NCI-H2081 treated with DMSO at 0.1 percent for 48 hours (cell line): ENCODE data around the gene ZCCHC7.
"Not testable (repeated sequence)": the region's sequence is repeated elsewhere in the genome, so short reads cannot be mapped to it uniquely, and the experiment has no call there.

Experiments
- DNase-seq: peaks from one replicate; lab custom pipeline; 2025; lab: John Stamatoyannopoulos, UW

Gene ZCCHC7

DNA sequence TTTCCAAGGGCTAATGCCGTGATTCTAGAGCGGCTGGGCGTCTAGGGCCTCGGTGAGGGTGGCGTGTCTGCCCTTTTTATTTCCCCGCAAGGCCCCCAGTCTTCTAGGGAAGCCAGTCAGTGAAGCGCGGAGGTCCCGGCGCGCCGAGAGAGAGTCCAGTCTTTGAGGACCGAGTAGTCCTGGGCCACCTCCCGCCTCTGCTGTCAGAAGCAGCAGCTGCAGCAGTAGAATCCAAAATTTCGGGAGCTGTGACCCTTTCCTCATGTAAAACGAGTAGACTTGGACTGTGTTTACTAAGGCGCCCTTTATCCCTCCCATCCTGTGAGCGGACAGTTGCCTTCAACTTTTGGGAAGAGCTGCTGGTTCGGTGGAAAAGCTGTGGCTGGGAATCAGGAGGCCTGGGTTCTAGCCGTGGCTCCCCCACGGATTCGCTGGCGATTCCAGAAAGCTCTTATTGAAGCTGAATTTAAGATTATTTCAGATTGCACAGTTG, 515 bp downstream of the ZCCHC7 start:
- not testable (repeated sequence) for DNase-seq

DNA sequence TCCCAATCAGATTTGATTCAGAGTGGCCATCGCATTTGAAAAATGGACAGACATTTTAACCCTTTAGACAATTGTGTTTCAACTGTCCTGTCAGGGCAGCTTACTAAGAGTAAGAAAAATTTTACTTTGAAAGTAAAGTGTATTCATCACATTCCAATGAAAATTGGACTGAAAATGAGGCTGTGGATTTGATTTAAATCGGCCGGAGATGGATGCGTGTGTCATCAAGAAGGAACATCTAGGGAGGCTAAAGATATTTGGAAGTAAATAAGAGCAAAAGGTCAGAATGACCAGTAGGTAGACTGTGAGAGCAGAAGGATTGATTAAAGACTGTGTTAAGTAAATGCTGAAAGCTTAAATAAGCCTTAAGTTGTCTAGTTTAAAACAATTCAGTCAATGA, 1.5 kb downstream of the ZCCHC7 start:
- DNase-seq, result no peak

DNA sequence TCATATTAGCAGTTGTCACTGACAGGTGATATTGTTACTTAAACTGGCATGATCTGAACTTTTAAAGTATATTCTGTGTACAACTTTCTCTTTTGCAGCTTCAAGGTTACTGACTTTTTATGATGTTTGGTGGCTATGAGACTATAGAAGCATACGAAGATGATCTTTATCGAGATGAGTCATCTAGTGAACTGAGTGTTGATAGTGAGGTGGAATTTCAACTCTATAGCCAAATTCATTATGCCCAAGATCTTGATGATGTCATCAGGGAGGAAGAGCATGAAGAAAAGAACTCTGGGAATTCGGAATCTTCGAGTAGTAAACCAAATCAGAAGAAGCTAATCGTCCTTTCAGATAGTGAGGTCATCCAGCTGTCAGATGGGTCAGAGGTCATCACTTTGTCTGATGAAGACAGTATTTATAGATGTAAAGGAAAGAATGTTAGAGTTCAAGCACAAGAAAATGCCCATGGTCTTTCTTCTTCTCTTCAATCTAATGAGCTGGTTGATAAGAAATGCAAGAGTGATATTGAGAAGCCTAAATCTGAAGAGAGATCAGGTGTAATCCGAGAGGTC, 5.9 kb downstream of the ZCCHC7 start:
- no peak for DNase-seq

DNA sequence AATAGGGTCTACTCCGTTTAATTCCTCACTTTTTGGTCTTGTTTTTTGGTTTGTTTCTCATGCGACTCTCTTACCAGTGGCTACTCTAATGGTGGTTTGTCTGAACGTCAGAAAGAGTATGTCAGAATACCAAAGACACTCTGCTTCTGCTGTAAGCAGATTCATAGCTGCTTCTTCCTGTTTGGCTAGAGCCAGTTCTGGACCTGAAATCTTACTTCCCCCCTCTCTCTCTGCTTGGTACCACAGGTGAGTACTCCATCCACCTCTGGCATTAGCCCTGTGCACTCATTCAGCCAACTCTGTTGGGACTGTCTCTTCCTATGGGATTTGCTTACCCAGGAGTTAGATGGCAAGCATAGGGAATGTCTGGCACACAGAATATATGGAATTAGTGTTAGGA, 6.6 kb downstream of the ZCCHC7 start:
- no peak for DNase-seq

DNA sequence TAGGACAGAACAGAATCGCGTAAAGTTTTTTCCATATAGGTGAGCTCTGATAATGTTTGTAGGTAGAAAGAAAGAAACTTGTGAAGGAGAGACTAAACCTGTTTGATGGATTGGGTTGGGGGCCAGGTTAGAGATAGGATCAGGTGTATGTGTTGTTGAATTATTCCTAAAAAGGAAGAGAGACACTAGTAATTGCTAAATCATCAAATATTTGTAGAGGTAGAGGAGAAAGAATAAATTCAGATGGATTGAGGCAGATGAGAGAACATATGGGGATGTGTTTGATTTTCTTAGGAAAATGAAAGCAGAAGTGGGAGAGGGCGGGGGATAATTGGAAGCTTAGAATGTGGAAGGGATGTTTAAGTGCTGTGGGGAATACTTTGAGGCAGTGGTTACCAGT, 7.7 kb downstream of the ZCCHC7 start:
- no peak for DNase-seq

DNA sequence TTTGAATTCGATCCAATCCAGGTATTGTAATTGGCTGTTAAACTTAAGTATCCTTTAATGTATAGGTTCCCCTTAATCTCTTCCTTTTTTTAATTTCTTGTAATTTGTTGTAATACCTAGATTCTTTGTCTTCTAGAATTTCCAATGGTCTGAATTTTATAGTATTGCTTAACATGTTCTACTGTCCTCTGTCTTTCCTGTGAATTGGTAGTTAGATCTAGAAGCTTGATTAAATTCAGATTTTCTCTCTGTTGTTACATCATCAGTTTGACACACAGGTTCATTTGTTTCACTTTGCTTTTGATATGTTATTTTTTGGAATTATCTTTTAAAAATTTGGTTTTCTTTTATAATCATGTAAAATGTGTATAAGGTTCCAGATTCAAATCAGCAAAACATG, 13.8 kb downstream of the ZCCHC7 start:
- no peak for DNase-seq

DNA sequence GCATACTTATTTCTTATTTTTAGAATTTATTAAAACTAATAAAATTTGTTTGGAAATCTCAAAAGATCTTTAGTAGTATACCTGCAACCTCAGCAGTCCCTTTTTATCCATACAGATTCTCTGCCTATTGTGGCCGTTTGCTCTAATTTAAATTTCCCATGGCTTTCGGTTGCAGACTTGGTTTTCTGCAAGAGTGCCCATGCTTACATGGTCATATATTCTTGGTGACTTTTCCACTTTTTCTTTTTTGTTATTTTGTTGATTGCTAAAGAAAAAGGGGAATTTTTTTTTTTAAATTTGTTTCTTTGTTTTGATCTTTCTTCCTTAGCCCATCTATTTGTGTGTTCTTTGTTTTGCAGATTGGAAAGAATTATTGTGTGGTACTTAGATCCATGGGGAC, 20.6 kb downstream of the ZCCHC7 start:
- no peak for DNase-seq

DNA sequence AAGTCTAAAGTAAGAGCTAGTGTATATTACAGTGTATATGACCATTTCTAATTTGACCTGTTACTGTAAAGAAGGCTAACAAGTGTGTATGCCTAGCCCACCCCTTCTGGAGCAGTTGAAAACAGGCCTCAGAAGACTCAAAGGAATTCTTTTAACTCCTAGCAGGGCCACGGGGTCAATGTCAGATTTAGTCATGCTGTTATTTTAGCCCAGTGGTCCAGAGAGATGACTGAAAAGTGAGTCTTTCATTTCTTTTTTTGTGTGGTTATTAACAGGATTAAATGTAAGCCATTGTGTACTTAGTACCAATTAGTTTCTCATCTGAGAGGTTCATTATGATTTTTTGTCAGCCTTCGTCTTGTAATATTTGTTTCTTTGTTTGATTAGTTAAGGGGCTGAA, 24.4 kb downstream of the ZCCHC7 start:
- DNase-seq, result no peak

DNA sequence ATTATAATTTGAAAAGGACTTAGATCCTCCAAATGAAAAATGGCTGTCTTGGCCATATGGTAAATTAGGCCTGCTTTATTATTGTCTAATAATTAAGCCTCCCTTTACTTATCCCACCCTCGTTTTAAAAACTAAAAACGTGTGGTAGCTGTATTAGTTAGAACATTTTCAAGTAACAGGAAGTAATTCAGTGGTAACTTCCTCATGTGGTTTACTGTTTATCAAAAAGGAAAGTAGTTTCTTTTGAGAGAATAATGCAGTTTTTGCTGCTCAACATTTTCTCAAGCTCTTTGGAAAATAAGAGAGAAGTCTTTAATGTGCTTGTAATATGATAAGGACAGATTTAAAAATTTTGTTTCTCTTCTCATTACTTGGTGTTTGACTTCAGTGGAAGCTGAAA, 26.0 kb downstream of the ZCCHC7 start:
- no peak for DNase-seq

DNA sequence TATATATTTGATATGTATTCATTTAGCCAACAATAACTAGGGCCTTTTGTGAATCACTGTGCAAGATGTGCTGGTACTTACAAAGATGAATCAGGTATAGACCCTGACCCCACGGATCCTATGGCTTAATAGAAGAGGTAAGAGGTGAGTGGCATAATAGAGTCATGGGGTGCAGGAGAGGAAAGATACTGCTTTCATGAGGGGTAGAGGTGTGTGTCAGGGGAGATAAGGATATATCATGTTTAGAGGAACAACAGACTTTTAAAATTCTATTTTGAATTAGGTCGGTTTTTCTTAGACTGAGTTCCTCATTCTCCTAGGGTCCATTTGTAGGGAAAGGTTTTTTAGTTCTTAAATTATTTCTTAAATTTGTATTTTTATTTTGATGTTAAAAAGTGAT, 27.8 kb downstream of the ZCCHC7 start:
- no peak for DNase-seq

DNA sequence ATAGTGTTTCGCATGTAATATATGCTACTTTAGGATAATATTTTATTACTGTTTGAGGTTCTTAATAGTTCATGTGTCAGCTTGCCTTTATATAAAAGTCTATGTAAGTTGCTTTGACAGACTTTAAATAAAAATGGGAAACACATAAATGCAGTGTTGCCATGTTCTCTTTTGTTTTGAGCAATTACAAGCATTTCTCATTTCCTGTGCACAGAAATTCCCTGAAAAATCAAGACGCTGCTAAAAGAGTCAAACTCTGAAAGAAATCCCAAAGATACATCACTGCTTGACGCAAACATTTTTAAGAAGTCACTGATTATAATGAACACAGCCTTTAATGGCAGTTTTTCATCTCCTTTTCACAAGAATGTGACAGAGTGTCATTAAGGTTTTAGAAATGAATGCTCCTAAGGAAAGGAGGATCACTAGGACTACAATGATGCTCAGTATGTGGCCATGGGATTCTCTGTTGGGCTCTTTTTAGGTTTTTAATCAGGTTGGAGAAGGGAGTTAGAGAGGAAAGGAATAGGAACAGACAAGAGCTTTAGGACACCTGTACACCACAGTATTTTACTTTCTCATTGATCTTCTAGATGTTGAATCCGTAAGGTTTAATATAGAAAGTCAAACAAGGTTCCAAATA, 29.4 kb downstream of the ZCCHC7 start:
- no peak for DNase-seq

DNA sequence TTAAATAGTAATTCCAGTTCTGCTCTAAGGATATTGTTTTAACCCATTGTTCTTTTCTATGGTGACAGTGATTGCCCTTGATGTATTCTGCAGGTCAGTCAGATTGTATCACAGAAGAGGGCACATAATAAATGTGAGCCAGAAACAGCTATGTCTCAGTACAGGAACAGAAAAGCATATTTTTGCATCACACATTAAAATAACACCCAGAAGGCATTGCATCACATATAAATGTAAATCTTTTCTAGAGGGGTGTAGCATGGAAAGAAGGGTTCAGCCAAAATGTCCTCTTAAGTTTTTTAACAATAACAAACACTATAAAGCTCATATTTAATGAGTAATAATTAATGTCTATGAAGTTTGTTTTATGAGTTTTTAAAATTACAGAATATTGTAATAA, 30.0 kb downstream of the ZCCHC7 start:
- no peak for DNase-seq

DNA sequence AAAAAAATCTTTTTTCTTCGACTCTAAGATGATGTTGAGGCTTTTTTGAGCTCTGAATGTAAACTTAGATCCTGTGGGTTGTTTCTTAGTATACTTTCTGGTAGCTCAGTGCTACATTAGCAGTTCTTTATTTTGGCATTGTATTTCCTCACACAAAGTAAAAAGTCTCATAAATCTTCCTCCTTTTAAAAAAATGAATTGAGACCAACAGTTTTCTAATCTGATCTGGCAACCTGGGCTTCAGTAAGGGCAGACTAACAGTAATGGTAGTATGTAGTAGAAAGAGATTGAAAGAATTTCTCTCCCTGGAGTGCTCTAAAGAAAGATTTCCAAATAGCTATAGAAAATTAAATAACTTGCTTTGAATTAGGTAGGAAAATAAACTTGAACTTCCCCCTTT, 31.4 kb downstream of the ZCCHC7 start:
- DNase-seq, result no peak

DNA sequence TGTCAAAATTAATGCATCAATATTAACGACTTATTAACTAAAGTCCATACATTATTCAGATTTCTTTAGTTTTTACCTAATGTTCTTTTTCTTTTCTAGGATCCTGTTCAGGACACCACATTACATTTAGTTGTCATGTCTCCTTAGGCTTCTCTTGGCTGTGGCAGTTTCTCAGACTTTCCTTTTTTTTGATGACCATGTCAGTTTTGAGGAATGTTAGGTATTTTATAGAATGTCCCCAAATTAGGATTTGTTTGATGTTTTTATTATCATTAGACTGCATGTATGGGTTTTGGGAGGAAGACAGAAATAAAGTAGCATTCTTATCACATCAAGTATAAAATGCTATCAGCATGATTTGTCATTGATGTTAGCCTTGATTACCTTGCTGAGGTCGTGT, 32.0 kb downstream of the ZCCHC7 start:
- no peak for DNase-seq

DNA sequence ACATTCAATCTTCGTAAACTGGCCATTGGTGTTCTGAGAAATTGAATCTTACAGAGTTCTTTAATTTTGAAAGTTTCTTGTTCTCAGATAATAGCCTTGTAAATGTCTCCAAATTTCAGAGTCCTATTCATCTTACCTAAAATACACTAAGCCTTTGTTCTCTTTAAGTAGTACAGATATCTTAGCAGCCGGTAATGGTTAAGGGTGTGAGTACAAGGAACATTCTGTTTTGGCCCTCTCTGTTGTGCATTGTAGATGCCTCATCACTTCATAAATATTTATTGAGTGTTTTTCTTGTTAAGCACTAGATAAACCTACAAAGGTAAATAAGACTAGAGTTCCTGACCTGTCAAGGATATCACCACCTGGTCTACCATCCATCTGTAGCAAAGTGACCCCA, 35.2 kb downstream of the ZCCHC7 start:
- DNase-seq, result no peak

DNA sequence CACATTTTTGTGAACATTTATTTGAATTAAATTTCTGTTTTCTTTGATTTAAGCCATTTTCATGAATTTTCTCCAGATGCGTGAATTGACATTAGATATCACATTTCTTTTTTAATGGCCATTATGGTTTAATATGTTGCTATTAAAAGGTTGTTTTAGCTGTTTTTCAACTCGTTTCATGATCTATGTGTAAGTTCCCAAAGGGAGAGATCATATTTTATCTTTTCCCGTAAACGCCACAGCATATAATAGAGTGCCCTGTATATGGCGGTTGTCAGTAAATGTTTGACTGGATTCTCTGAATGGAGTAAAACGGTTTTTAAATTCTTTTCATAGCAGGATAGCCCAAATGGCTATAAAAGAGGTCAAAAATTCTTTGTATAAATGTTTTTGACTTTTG, 35.8 kb downstream of the ZCCHC7 start:
- no peak for DNase-seq

DNA sequence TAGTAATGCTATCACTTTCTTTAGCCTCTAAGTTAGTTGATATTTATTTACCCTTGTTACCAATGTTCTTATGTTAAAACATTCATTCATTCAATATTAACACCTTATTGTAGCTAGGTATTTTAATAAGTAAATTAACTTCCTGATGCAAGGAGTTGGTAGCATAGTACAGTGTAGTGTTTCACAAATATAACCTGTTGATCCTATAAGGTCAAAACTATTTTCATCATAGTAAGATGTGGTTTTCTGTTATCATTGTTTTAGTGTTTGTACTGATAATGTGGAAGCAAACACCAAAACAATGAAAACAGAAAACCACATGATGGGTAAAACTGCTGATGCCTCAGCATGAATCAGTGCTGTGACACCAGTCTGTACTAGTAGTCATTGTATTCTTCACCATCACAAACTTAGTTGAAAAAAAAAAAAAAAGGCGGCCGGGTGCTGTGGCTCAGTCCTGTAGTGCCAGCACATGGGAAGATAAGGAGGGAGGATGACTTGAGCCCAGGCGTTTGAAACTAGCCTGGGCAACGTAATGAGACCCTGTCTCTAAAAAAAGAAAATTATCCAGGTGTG, 36.5 kb downstream of the ZCCHC7 start:
- no peak for DNase-seq

DNA sequence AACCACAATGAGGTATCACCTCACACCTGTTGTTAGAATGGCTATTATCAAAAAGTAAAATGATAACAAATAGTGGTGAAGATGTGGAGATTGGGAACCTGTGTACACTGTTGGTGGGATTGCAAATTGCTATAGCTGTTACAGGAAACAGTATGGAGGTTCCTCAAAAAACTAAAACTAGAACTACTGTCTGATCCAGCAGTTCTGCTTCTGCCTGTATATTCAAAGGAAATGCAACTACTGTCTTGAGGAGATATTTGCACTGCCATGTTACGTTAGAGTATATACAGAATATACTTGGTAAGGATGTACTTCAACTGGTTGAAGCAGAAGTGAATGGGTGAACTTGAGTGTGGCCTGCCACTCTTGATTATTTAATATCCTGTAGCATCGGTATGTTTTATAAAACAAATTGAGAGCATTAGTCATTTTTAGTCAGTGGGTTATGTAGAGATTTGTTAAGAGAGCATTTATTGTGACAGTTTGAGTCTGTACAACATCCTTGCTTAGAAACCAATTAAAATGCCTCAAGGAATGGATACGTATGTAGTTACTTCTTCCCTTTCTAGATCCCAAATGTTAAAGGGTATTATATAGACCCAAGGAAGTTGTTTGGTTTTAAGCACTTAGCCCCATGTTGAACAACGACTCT, 37.5 kb downstream of the ZCCHC7 start:
- no peak for DNase-seq

DNA sequence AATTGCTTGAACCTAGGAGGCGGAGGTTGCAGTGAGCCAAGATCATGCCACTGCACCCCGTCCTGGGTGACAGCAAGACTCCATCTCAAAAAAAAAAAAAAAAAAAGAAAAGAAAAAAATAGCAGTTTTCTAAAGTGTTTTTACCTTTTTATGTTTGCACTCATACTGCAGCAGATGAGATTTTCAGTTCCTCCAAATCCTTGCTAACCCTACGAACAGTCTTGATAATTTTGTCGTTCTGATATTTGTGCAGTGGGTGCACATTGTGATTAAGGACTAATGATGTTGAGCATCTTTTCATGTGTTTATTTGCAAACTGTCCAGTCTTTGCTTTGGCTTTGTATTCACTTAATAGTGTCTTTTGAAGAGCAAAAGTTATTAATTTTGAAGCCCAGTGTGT, 42.9 kb downstream of the ZCCHC7 start:
- no peak for DNase-seq

DNA sequence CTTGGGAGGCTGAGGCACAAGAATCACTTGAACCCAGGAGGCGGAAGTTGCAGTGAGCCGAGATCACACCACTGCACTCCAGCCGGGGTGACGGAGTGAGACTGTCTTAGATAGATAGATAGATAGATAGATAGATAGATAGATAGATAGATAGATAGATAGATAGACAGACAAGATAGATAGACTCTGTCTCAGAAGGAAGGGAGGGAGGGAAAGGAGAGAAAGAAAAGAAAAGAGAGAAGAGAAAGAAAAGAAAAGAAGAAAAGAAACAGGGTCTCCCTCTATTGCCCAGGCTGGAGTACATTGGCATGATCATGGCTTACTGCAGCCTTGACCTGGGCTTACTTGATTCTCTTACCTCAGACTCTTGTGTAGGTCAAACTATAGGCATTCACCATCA, 44.0 kb downstream of the ZCCHC7 start:
- DNase-seq, result not testable (repeated sequence)

DNA sequence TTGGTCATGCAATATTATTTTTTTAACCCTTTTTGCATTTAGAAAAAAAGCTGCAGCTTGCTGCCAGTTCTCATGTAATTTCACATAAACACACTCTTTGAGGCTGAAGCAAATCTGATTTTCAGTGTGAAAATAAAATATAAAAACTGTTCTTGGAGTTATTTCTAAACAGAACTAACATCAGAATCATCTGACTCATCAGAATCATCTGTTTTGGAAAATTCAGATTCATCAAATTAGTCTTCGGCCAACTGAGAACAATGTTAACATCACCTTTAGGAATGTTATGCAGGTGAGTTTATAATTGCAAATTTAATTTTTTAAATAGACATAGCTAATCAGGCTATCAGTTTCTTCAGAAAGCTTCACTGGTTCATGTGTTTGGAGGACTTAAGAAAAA, 45.3 kb downstream of the ZCCHC7 start:
- DNase-seq, result no peak

DNA sequence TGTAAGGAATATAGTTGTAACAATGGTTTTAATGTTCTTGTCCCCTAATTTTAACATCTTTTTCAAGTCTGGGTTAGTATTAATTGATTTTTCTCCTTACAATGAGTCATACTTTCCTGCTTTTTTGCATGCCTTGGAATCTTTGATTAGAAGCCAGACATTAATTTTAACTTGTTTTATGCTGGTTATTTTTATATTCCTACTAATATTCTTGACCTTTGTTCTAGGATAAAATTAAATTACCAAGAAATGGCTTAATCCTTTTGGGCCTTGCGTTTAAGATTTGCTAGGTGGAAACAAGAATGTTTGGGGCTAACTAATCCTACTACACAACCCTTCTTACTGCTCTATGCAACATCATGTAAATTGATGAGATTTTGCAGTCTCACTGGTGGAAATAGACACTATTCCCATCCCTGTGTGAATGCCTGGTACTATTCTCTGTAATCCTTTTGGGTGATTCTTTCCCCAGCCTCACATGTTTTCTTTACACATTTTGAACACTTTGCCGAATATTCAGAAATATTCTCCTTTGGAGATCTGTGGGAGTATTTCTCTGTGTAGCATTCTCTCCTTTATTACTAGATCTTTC, 47.2 kb downstream of the ZCCHC7 start:
- no peak for DNase-seq

DNA sequence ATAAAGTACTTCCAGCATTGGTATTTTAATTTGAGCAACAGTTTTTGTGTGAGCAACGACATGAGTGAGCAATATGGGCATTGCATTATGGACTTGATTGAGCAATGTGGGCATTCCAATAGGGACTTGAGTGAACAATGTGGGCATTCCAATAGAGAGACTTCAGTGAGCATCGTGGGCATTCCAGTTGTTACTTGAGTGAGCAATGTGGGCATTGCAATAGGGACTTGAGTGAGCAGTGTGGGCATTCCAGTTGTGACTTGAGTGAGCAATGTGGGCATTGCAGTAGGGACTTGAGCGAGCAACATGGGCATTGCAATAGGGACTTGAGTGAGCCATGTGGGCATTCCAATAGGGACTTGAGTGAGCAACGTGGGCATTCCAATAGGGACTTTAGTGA, 52.2 kb downstream of the ZCCHC7 start:
- DNase-seq, result no peak
